ENCODE data around the gene AKAP10.

DNA sequence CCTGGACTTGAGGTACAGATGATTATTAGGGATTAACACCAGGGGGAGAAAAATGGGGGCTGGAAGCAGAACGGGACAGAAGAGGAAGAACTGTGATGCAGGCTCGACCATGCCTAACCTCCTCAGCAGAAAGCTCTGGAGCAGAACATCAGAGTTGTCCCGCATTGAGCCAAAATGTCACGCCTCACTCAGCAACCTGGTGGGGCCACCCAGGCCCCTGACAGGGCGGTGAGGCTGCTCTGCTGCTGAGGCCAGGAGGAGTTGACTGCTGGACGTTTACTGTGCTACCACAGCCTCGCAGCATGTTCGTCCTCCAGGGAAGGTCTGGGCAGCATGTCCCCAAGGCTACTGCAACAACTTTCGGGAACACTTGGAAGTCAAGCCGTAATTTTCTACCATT is 103.4 kb downstream of the AKAP10 start:
- TF ChIP-seq CTCF (IDR thresholded peaks at IDR 0.05; ENCODE audit: insufficient read depth, low read depth, low read length) (no peak), EZH2 (IDR thresholded peaks at IDR 0.05; ENCODE audit: insufficient read depth, low read length) (no peak)
